GM21528 (cell line): ENCODE results near the gene CCL13.

Experiments used
- ATAC-seq: cut with Tn5 transposase; IDR thresholded peaks from one replicate; pipeline ENCODE4 v1.9.1; 2021; ENCODE audit warnings: mild to moderate bottlenecking, moderate library complexity; ENCODE audit not compliant: unreplicated experiment, low FRiP score

Gene CCL13

GRCh38 chr17:34382621-34383124 is 26.4 kb downstream of the CCL13 start:
- ATAC-seq, result no peak

GRCh38 chr17:34383216-34383615 is 26.9 kb downstream of the CCL13 start:
- no peak for ATAC-seq

- no peak for ATAC-seq
These were observed 28.0 kb downstream of the CCL13 start for GRCh38 chr17:34384271-34384670.

GRCh38 chr17:34384822-34385605 is 28.7 kb downstream of the CCL13 start:
- no peak for ATAC-seq

- no peak for ATAC-seq
These were observed 30.0 kb downstream of the CCL13 start for GRCh38 chr17:34386343-34386696.

- ATAC-seq, result no peak
These were observed 30.6 kb downstream of the CCL13 start for GRCh38 chr17:34386697-34387550.

GRCh38 chr17:34387566-34387965 is 31.3 kb downstream of the CCL13 start:
- no peak for ATAC-seq

GRCh38 chr17:34389126-34389750 is 33.0 kb downstream of the CCL13 start:
- no peak for ATAC-seq

GRCh38 chr17:34390649-34391048 is 34.4 kb downstream of the CCL13 start:
- no peak for ATAC-seq

- no peak for ATAC-seq
These were observed 35.0 kb downstream of the CCL13 start for GRCh38 chr17:34391241-34391640.

GRCh38 chr17:34393401-34393800 is 37.1 kb downstream of the CCL13 start:
- ATAC-seq, result no peak

- no peak for ATAC-seq
These were observed 41.0 kb downstream of the CCL13 start for GRCh38 chr17:34397265-34397664.

GRCh38 chr17:34398990-34399389 is 42.7 kb downstream of the CCL13 start:
- no peak for ATAC-seq

GRCh38 chr17:34399725-34400124 is 43.4 kb downstream of the CCL13 start:
- no peak for ATAC-seq

- ATAC-seq, result no peak
These were observed 44.1 kb downstream of the CCL13 start for GRCh38 chr17:34400301-34400931.

GRCh38 chr17:34401165-34401564 is 44.9 kb downstream of the CCL13 start:
- ATAC-seq, result no peak

- no peak for ATAC-seq
These were observed 46.7 kb downstream of the CCL13 start for GRCh38 chr17:34403006-34403405.

GRCh38 chr17:34406226-34406625 is 49.9 kb downstream of the CCL13 start:
- no peak for ATAC-seq
